Esophagus muscularis mucosa (tissue), 4 donors: Measurements from ENCODE around the gene BZW1.

Experiments
- CTCF ChIP-seq, 3 experiments: fragments of 200-600 bp in 2 of 3; fragments of 450-650 bp in 1 of 3; sonication (generic) in 2 of 3; IDR thresholded peaks; one replicate each; pipeline ENCODE4 v1.5.1; 2017 to 2019; ENCODE audit warnings: antibody characterized with exemption in 3 of 3, mild to moderate bottlenecking in 2 of 3, moderate library complexity in 1 of 3
- EP300 ChIP-seq: sonication (generic); formaldehyde crosslinking; IDR thresholded peaks from one replicate; pipeline ENCODE4 v1.6.1; 2017; ENCODE audit warnings: antibody characterized with exemption
- POLR2A ChIP-seq: fragments of 450-650 bp; IDR thresholded peaks from one replicate; pipeline ENCODE4 v1.6.1; 2017; ENCODE audit warnings: antibody characterized with exemption, moderate library complexity, mild to moderate bottlenecking, low read depth
- POLR2AphosphoS5 ChIP-seq, 2 donors: sonication (generic); formaldehyde crosslinking; IDR thresholded peaks; one replicate each; pipeline ENCODE4 v1.6.1; 2017; ENCODE audit warnings: antibody characterized with exemption in 2 of 2

- TF ChIP-seq POLR2AphosphoS5 (IDR thresholded peaks at IDR 0.05), result no peak
- TF ChIP-seq CTCF (IDR thresholded peaks at IDR 0.05), result no peak
- TF ChIP-seq EP300, result no peak
- no peak for TF ChIP-seq POLR2A
Measured at GRCh38 chr2:200809506-200810251, 2.0 kb upstream of the BZW1 start.
